GM19372 (cell line): Measurements from ENCODE around the gene TNFRSF4.
"Not testable (repeated sequence)": the region's sequence is repeated elsewhere in the genome, so short reads cannot be mapped to it uniquely, and the experiment has no call there.

Source experiments
- ATAC-seq: cut with Tn5 transposase; IDR thresholded peaks from one replicate; pipeline ENCODE4 v1.9.1; 2021; ENCODE audit warnings: mild to moderate bottlenecking, low read depth, moderate library complexity; ENCODE audit not compliant: unreplicated experiment

The TNFRSF4 gene

GRCh38 chr1:1204998-1205768 is 8.8 kb downstream of the TNFRSF4 start:
- no peak for ATAC-seq

GRCh38 chr1:1204425-1204920 is 9.5 kb downstream of the TNFRSF4 start:
- no peak for ATAC-seq

GRCh38 chr1:1203561-1204424 is 10.2 kb downstream of the TNFRSF4 start:
- no peak for ATAC-seq

- ATAC-seq: no peak
Observed at GRCh38 chr1:1202831-1203560, 11.0 kb downstream of the TNFRSF4 start.

- ATAC-seq: peak; percentile 56
Observed at GRCh38 chr1:1200876-1201810, 12.8 kb downstream of the TNFRSF4 start.

- ATAC-seq: no peak
Observed at GRCh38 chr1:1199961-1200875, 13.7 kb downstream of the TNFRSF4 start.

GRCh38 chr1:1199141-1199960 is 14.6 kb downstream of the TNFRSF4 start:
- no peak for ATAC-seq

- no peak for ATAC-seq
Observed at GRCh38 chr1:1198423-1199140, 15.4 kb downstream of the TNFRSF4 start.

- ATAC-seq: no peak
Observed at GRCh38 chr1:1197551-1198422, 16.2 kb downstream of the TNFRSF4 start.

GRCh38 chr1:1197188-1197500 is 16.8 kb downstream of the TNFRSF4 start:
- ATAC-seq: no peak

- ATAC-seq: no peak
Observed at GRCh38 chr1:1196431-1197187, 17.3 kb downstream of the TNFRSF4 start.

- ATAC-seq: not testable (repeated sequence)
Observed at GRCh38 chr1:1195726-1196125, 18.2 kb downstream of the TNFRSF4 start.

- no peak for ATAC-seq
Observed at GRCh38 chr1:1194723-1195122, 19.2 kb downstream of the TNFRSF4 start.

- no peak for ATAC-seq
Observed at GRCh38 chr1:1191734-1192133, 22.2 kb downstream of the TNFRSF4 start.

GRCh38 chr1:1189111-1189510 is 24.8 kb downstream of the TNFRSF4 start:
- ATAC-seq: no peak

GRCh38 chr1:1187938-1188337 is 26.0 kb downstream of the TNFRSF4 start:
- ATAC-seq: no peak
